Activated T-helper 1 cell treated with Interleukin-2 at 50 U/mL for 16 hours (primary cell): ENCODE results near the gene POLR3H.

Source experiments
- DNase-seq: peaks from one replicate; pipeline ENCODE4 v3.0.0-alpha.2; 2020; ENCODE audit warnings: low read depth

The POLR3H gene

GRCh38 chr22:41513391-41513790 lies 30.9 kb downstream of the POLR3H start:
- no peak for DNase-seq

- DNase-seq = no peak
Measured at GRCh38 chr22:41512421-41513194, 31.7 kb downstream of the POLR3H start.

- DNase-seq = no peak
Measured at GRCh38 chr22:41511521-41511968, 32.7 kb downstream of the POLR3H start.

- DNase-seq = no peak
Measured at GRCh38 chr22:41508770-41509170, 35.5 kb downstream of the POLR3H start.

- no peak for DNase-seq
Measured at GRCh38 chr22:41507330-41508063, 36.8 kb downstream of the POLR3H start.

GRCh38 chr22:41505511-41506220 lies 38.6 kb downstream of the POLR3H start:
- DNase-seq = no peak

- no peak for DNase-seq
Measured at GRCh38 chr22:41504816-41505215, 39.5 kb downstream of the POLR3H start.

GRCh38 chr22:41504397-41504796 lies 39.9 kb downstream of the POLR3H start:
- DNase-seq = no peak

GRCh38 chr22:41501209-41501608 lies 43.1 kb downstream of the POLR3H start:
- DNase-seq = no peak

- no peak for DNase-seq
Measured at GRCh38 chr22:41500303-41500702, 44.0 kb downstream of the POLR3H start.

GRCh38 chr22:41499624-41500280 lies 44.5 kb downstream of the POLR3H start:
- DNase-seq = no peak

- DNase-seq = no peak
Measured at GRCh38 chr22:41498303-41498835, 45.9 kb downstream of the POLR3H start.

- no peak for DNase-seq
Measured at GRCh38 chr22:41491374-41492100, 52.7 kb downstream of the POLR3H start.

- no peak for DNase-seq
Measured at GRCh38 chr22:41488596-41489385, 55.5 kb downstream of the POLR3H start.

- no peak for DNase-seq
Measured at GRCh38 chr22:41488076-41488475, 56.2 kb downstream of the POLR3H start.

GRCh38 chr22:41487037-41487935 lies 57.0 kb downstream of the POLR3H start:
- DNase-seq = no peak

GRCh38 chr22:41485033-41485432 lies 59.2 kb downstream of the POLR3H start:
- DNase-seq = no peak

- no peak for DNase-seq
Measured at GRCh38 chr22:41482319-41482935, 61.8 kb downstream of the POLR3H start.

GRCh38 chr22:41481925-41482318 lies 62.3 kb downstream of the POLR3H start:
- DNase-seq = no peak
